Activated B cell treated with CpG ODN at 0.5 μM for 24 hours (primary cell): ENCODE data around the gene SMCP. TPM values are rescaled to one million over a fixed set of nuclear protein-coding genes. Genes with fewer than 3 reads are reported as not detected.

Source experiments
- ATAC-seq: fragments of 200-7000 bp; cut with Tn5 transposase; one replicate; pipeline ENCODE4 v1.10.0; 2021; ENCODE audit warnings: low read depth, mild to moderate bottlenecking, moderate library complexity
- CTCF ChIA-PET: fragments of 350-600 bp; sonication (Branson Sonifier 250); formaldehyde crosslinking; loops from one replicate; lab custom pipeline; 2021; ENCODE audit warnings: antibody characterized with exemption; lab: Charles Lee
- POLR2A ChIA-PET: fragments of 350-600 bp; sonication (Branson Sonifier 250); formaldehyde crosslinking; loops from one replicate; lab custom pipeline; 2021; ENCODE audit warnings: antibody characterized with exemption; lab: Charles Lee
- DNase-seq: peaks from one replicate; pipeline ENCODE4 v3.0.0; 2022
- H3K27ac Mint-ChIP-seq: one replicate; pipeline ENCODE4 v1.8.0; 2020; ENCODE audit warnings: mixed read lengths
- H3K27me3 Mint-ChIP-seq: one replicate; pipeline ENCODE4 v1.8.0; 2021; ENCODE audit warnings: mixed read lengths
- H3K36me3 Mint-ChIP-seq: one replicate; pipeline ENCODE4 v1.8.0; 2021; ENCODE audit warnings: low read depth, mixed read lengths
- H3K4me1 Mint-ChIP-seq: one replicate; pipeline ENCODE4 v1.8.0; 2021; ENCODE audit warnings: mixed read lengths
- H3K4me3 Mint-ChIP-seq: one replicate; pipeline ENCODE4 v1.8.0; 2020; ENCODE audit warnings: mild to moderate bottlenecking, mixed read lengths
- H3K9me3 Mint-ChIP-seq: one replicate; pipeline ENCODE4 v1.8.0; 2020; ENCODE audit warnings: mixed read lengths
- intact Hi-C: fragments of 100-400 bp; cut with micrococcal nuclease; formaldehyde crosslinking; loops from one replicate; pipeline ENCODE4 v1.15.1; 2024
- total RNA-seq: library from RNA; stranded (reverse); gene quantifications from 2 replicates; pipeline ENCODE4 v1.2.3, GENCODE V29; 2022
- TF ChIP-seq, protein P1 (sequence below): fragments of 200-600 bp; IDR thresholded peaks from one replicate; pipeline ENCODE4 v1.8.0; 2022; ENCODE audit warnings: antibody characterized with exemption, mild to moderate bottlenecking

SMCP gene
- total RNA-seq, 1 donor from 2014 or later = not detected

- Mint-ChIP-seq H3K9me3 (no peaks in the 10 kb centered on the region), H3K4me3 (no peak overlapping the region), H3K36me3 (no peaks in the 10 kb centered on the region), H3K27me3 (peaks cover 21% of the 10 kb centered on the region), H3K27ac (no peak overlapping the region), H3K4me1 (no peaks in the 10 kb centered on the region)
- intact Hi-C loops = no loop called here
- DNase-seq = no peak
- no peak for ATAC-seq
- TF ChIP-seq, protein P1, sequence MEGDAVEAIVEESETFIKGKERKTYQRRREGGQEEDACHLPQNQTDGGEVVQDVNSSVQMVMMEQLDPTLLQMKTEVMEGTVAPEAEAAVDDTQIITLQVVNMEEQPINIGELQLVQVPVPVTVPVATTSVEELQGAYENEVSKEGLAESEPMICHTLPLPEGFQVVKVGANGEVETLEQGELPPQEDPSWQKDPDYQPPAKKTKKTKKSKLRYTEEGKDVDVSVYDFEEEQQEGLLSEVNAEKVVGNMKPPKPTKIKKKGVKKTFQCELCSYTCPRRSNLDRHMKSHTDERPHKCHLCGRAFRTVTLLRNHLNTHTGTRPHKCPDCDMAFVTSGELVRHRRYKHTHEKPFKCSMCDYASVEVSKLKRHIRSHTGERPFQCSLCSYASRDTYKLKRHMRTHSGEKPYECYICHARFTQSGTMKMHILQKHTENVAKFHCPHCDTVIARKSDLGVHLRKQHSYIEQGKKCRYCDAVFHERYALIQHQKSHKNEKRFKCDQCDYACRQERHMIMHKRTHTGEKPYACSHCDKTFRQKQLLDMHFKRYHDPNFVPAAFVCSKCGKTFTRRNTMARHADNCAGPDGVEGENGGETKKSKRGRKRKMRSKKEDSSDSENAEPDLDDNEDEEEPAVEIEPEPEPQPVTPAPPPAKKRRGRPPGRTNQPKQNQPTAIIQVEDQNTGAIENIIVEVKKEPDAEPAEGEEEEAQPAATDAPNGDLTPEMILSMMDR = no peak
- ChIA-PET POLR2A (no interaction called here), CTCF (no interaction called here)
These were observed 21.8 kb downstream of the SMCP start for GRCh38 chr1:152899883-152900282.

- ChIA-PET CTCF (no interaction called here), POLR2A (no interaction called here)
- peaks cover 20% of the 10 kb centered on the region for H3K27me3 Mint-ChIP-seq
- no peaks in the 10 kb centered on the region for H3K4me1 Mint-ChIP-seq
- DNase-seq = no peak
- no peaks in the 10 kb centered on the region for H3K36me3 Mint-ChIP-seq
- TF ChIP-seq, protein P1 = no peak
- no peak overlapping the region for H3K4me3 Mint-ChIP-seq
- H3K9me3 Mint-ChIP-seq = no peaks in the 10 kb centered on the region
- no peak overlapping the region for H3K27ac Mint-ChIP-seq
- intact Hi-C loops = no loop called here
- no peak for ATAC-seq
These were observed 23.5 kb downstream of the SMCP start for GRCh38 chr1:152901631-152902030.

- Mint-ChIP-seq H3K27me3 (peaks cover 17% of the 10 kb centered on the region), H3K9me3 (no peaks in the 10 kb centered on the region), H3K27ac (no peak overlapping the region), H3K4me1 (no peaks in the 10 kb centered on the region), H3K36me3 (no peaks in the 10 kb centered on the region), H3K4me3 (no peak overlapping the region)
- CTCF ChIA-PET = no interaction called here
- ATAC-seq = no peak
- no peak for DNase-seq
- POLR2A ChIA-PET = no interaction called here
- intact Hi-C loops = no loop called here
- TF ChIP-seq, protein P1 = no peak
These were observed 24.5 kb downstream of the SMCP start for GRCh38 chr1:152902636-152903035.

DNA sequence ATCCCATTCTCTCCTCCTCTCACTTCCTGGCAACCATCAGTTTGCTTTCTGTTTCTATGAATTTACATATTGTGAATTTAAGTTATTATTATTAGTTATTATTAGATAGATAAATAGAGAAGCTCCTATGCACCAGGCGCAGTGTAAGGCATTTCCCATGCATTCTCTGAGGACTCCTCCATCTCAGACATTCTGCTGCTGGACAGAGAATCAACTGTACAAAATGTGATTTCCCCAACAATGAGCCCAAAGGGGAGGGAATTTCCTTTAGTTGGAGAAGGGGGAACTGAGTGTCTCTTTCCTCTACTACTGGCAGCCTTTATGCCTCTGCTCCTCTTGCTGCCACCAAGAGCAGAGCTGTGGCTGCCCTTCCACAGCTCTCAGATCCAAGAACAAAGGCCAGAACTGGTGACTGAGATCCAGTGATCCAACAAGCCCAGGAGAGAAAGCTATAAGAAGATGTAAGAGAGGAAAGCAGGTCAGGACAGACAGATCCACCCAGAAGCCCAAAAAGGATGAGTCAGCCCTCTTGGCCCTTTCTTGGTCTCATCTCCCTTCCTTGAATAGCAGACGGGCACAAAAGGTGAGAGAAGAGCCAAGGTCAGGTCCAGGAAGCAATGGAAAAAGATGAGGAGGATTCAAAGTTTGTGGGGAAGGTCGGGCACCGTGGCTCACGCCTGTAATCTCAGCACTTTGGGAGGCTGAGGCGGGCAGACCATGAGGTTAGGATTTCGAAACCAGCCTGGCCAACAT, 26.7 kb downstream of the SMCP start:
- no peak overlapping the region for H3K27ac Mint-ChIP-seq
- no peak overlapping the region for H3K4me3 Mint-ChIP-seq
- H3K27me3 Mint-ChIP-seq = peaks cover 31% of the 10 kb centered on the region
- no peaks in the 10 kb centered on the region for H3K9me3 Mint-ChIP-seq
- POLR2A ChIA-PET = no interaction called here
- DNase-seq = no peak
- CTCF ChIA-PET = no interaction called here
- intact Hi-C loops = no loop called here
- no peaks in the 10 kb centered on the region for H3K36me3 Mint-ChIP-seq
- H3K4me1 Mint-ChIP-seq = no peaks in the 10 kb centered on the region
- no peak for ATAC-seq
- TF ChIP-seq, protein P1 = no peak

DNA sequence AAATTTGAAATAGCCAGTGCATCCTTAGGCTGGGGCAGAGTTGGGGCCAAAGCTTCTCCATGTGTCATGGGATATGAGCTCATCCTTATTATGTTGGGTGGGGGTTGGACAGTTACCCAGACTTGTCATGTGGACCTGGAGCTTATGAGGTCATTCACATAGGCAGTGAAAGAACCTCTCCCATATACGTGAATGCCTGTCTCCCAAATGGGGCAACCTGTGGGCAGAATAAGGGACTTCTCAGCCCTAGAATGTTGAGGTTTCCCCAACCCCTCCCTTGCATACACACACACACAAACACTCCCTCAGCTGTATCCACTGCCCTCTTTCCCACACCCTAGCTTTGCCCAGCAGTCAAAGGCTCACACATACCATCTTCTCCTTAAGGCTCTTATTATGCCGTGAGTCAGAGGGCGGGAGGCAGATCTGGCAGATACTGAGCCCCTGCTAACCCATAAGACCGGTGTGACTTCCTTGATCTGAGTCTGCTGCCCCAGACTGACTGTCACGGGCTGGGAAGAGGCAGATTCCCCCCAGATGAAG, 28.0 kb downstream of the SMCP start:
- H3K36me3 Mint-ChIP-seq = no peaks in the 10 kb centered on the region
- intact Hi-C loops = no loop called here
- ATAC-seq = no peak
- H3K4me3 Mint-ChIP-seq = no peak overlapping the region
- no peaks in the 10 kb centered on the region for H3K9me3 Mint-ChIP-seq
- no peaks in the 10 kb centered on the region for H3K4me1 Mint-ChIP-seq
- CTCF ChIA-PET = no interaction called here
- H3K27ac Mint-ChIP-seq = no peak overlapping the region
- POLR2A ChIA-PET = no interaction called here
- TF ChIP-seq, protein P1 = no peak
- DNase-seq = no peak
- H3K27me3 Mint-ChIP-seq = peaks cover 33% of the 10 kb centered on the region
